Left lung (tissue), 10 donors: ENCODE measurements around the gene GPX5. TPM values are rescaled to one million over a fixed set of nuclear protein-coding genes. Genes with fewer than 3 reads are reported as not detected.

Experiments used
- ATAC-seq: fragments of 200-7000 bp; cut with Tn5 transposase; one replicate; pipeline ENCODE4 v1.9.1; 2020; ENCODE audit warnings: moderate library complexity
- DNase-seq, 4 donors: peaks; one replicate each; pipeline ENCODE4 v3.0.0-alpha.2; 2013 to 2020
- H3K27ac ChIP-seq, 2 donors: fragments of 200-600 bp; sonication (generic) in 1 of 2; one replicate each; pipeline versions ENCODE4 v1.5.0 to v1.8.0; 2020 to 2021
- H3K27me3 ChIP-seq, 2 donors: fragments of 200-600 bp; sonication (generic) in 1 of 2; one replicate each; pipeline versions ENCODE4 v1.5.0 to v1.8.0; 2020 to 2021
- H3K36me3 ChIP-seq, 2 donors: fragments of 200-600 bp; sonication (generic) in 1 of 2; one replicate each; pipeline versions ENCODE4 v1.5.0 to v1.8.0; 2020 to 2021
- H3K4me1 ChIP-seq, 2 donors: fragments of 200-600 bp; one replicate each; pipeline ENCODE4 v1.8.0; 2021
- H3K4me3 ChIP-seq, 2 donors: fragments of 200-600 bp; sonication (generic) in 1 of 2; one replicate each; pipeline versions ENCODE4 v1.5.0 to v1.8.0; 2020 to 2021; ENCODE audit warnings: mild to moderate bottlenecking in 1 of 2
- H3K9me3 ChIP-seq, 2 donors: fragments of 200-600 bp; sonication (generic) in 1 of 2; one replicate each; pipeline versions ENCODE4 v1.5.0 to v1.8.0; 2020 to 2021
- intact Hi-C, 2 donors: fragments of 100-400 bp; cut with DNase I; formaldehyde crosslinking; loops; one replicate each; pipeline versions ENCODE4 v1.11.2 to v1.14.2; 2022
- polyA plus RNA-seq, 6 donors: library from polyadenylated mRNA; unstranded; fragments of 120-200 nt; gene quantifications; one replicate each; pipeline ENCODE4 v1.2.1, GENCODE V29; 2013; ENCODE audit not compliant: insufficient read length in 6 of 6
- total RNA-seq, 2 donors: library from RNA; stranded (reverse); fragmentation: NEBNext Ultra II Directional; extraction: Animal tissue kit (Norgen Biotek cat#: 25700); gene quantifications; one replicate each; pipeline ENCODE4 v1.2.1, GENCODE V29; 2021
- TF ChIP-seq, protein P1 (sequence below), 2 donors: fragments of 200-600 bp; sonication (generic) in 1 of 2; IDR thresholded peaks; one replicate each; pipeline versions ENCODE4 v1.5.0 to v1.8.0; 2021; ENCODE audit warnings: antibody characterized with exemption in 2 of 2
- donor health status: DM: no; HTN: yes; CAD: no.
- donor health status: DM: no; HTN: no; CAD: no.

Gene GPX5
- total and polyA plus RNA-seq, 8 donors, result 0.11 to 0.31 (median 0.22) TPM; not detected in 4

- ATAC-seq, result no peak
- Histone ChIP-seq H3K36me3 (no peaks in the 10 kb centered on the region), H3K27ac (no peak overlapping the region), H3K9me3 (no peaks in the 10 kb centered on the region), H3K27me3 (peaks cover 0 to 24% of the 10 kb centered on the region in 2 donors), H3K4me1 (no peaks in the 10 kb centered on the region), H3K4me3 (no peak overlapping the region)
- no peak for DNase-seq
- intact Hi-C loops, result no loop called here
- TF ChIP-seq, protein P1, sequence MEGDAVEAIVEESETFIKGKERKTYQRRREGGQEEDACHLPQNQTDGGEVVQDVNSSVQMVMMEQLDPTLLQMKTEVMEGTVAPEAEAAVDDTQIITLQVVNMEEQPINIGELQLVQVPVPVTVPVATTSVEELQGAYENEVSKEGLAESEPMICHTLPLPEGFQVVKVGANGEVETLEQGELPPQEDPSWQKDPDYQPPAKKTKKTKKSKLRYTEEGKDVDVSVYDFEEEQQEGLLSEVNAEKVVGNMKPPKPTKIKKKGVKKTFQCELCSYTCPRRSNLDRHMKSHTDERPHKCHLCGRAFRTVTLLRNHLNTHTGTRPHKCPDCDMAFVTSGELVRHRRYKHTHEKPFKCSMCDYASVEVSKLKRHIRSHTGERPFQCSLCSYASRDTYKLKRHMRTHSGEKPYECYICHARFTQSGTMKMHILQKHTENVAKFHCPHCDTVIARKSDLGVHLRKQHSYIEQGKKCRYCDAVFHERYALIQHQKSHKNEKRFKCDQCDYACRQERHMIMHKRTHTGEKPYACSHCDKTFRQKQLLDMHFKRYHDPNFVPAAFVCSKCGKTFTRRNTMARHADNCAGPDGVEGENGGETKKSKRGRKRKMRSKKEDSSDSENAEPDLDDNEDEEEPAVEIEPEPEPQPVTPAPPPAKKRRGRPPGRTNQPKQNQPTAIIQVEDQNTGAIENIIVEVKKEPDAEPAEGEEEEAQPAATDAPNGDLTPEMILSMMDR (IDR thresholded peaks at IDR 0.05), result no peak
Measured at GRCh38 chr6:28565823-28566526, 40.3 kb downstream of the GPX5 start.

GRCh38 chr6:28566527-28567252, 41.0 kb downstream of the GPX5 start:
- TF ChIP-seq, protein P1 (IDR thresholded peaks at IDR 0.05), result no peak
- H3K9me3 ChIP-seq, result no peaks in the 10 kb centered on the region
- no peak for DNase-seq
- H3K27ac ChIP-seq, result no peak overlapping the region
- intact Hi-C loops, result no loop called here
- no peaks in the 10 kb centered on the region for H3K4me1 ChIP-seq
- peaks cover 0 to 24% of the 10 kb centered on the region in 2 donors for H3K27me3 ChIP-seq
- no peaks in the 10 kb centered on the region for H3K36me3 ChIP-seq
- ATAC-seq, result no peak
- no peak overlapping the region for H3K4me3 ChIP-seq

GRCh38 chr6:28567506-28567905, 41.8 kb downstream of the GPX5 start:
- Histone ChIP-seq H3K36me3 (no peaks in the 10 kb centered on the region), H3K4me3 (no peak overlapping the region), H3K9me3 (no peaks in the 10 kb centered on the region), H3K27me3 (peaks cover 0 to 24% of the 10 kb centered on the region in 2 donors), H3K27ac (no peak overlapping the region), H3K4me1 (no peaks in the 10 kb centered on the region)
- TF ChIP-seq, protein P1 (IDR thresholded peaks at IDR 0.05), result no peak
- ATAC-seq (no peak), DNase-seq (no peak)
- intact Hi-C loops, result no loop called here

DNA sequence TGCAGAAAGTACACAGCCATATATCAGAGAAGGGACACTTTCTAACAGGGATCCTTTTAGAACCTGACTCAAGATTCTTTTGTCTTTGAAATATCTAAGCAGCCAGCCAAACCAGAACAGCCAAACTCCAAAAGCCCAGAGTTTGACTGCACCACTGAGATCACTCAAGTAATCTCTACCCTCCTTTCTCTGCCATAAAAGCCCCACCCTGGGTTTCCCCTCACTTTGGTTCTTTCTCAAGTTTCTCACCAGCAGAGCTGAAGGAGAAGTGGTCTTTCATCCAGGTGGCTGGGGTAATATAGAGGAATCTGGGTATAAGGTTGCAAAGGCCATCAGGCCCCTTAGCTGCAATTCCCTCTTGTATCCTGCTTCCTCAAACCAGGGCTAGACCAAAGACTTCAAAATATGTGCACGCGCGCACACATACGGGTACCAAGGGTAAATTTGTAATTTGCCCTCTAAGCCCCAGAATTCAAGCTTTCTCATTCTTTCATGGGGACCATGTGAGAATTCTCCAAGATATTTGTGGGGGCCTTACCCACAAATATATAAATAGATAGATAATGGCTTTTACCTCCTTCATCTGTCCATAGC, 42.9 kb downstream of the GPX5 start:
- Histone ChIP-seq H3K27me3 (peaks cover 0 to 24% of the 10 kb centered on the region in 2 donors), H3K4me1 (no peaks in the 10 kb centered on the region), H3K27ac (no peak overlapping the region), H3K9me3 (no peaks in the 10 kb centered on the region), H3K36me3 (no peaks in the 10 kb centered on the region), H3K4me3 (no peak overlapping the region)
- TF ChIP-seq, protein P1 (IDR thresholded peaks at IDR 0.05), result no peak
- intact Hi-C loops, result no loop called here
- no peak for DNase-seq
- no peak for ATAC-seq

DNA sequence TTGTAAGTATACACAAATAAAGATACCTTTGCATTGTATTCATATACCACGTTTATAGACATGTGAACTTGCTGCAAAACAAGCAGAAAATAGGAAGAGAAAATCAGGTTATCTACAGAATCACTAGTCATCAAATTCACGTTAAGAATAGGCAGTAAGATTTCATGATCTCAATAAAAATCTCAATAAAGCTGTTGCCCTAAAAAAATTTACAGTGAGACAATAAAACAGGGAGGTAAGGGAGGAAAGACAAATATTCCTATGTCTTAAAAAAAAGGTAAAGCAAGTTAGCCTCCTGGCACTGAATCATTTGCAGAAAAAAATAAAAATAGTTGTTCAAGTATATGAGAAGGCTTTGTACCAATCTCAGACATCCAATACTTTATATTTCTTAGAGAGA, 44.1 kb downstream of the GPX5 start:
- no peak overlapping the region for H3K27ac ChIP-seq
- intact Hi-C loops, result no loop called here
- TF ChIP-seq, protein P1 (IDR thresholded peaks at IDR 0.05), result no peak
- no peak for DNase-seq
- no peak overlapping the region for H3K4me3 ChIP-seq
- no peaks in the 10 kb centered on the region for H3K36me3 ChIP-seq
- H3K27me3 ChIP-seq, result peaks cover 0 to 24% of the 10 kb centered on the region in 2 donors
- no peak for ATAC-seq
- H3K9me3 ChIP-seq, result no peaks in the 10 kb centered on the region
- H3K4me1 ChIP-seq, result no peaks in the 10 kb centered on the region
